ENCODE results near the gene SOWAHC.

The SOWAHC gene

DNA sequence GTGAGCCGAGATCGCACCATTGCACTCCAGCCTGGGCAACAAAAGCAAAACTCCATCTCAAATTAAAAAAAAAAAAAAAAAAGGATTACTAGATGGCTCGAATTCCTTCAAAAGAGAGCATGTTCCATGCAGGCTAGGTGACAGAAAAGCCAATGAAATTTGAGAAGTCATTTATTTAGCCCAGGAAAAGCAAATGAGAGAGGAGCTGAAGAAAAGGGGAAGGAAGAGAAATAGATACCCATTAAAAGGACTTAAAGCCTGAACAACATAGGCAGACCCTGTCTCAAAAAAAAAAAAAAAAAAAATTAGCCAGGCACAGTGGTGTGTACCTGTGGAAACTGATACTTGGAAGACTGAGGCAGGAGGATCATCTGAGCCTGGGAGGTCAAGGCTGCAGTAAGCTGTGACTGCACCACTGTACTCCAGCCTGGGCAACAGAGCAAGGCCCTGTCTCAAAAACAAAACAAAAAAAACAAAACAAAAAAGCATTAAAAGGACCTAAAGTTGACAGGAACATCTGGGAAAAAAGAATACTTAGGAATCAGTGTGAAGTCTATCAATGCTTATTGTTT lies 11.5 kb upstream of the SOWAHC start:
- no peaks in the 10 kb centered on the region for H3K27me3 ChIP-seq (ENCODE audit: control insufficient read depth, insufficient read depth, low read length)
- no peak overlapping the region for H3K9ac ChIP-seq (ENCODE audit: low read depth, low read length)
- no peak overlapping the region for H3K4me3 ChIP-seq (ENCODE audit: low read depth, low read length)
- no peaks in the 10 kb centered on the region for H3K9me3 ChIP-seq (ENCODE audit: control insufficient read depth, insufficient read depth, low read length)
- H3K36me3 ChIP-seq (ENCODE audit: control insufficient read depth, insufficient read depth, low read length): no peaks in the 10 kb centered on the region
- peaks cover 7% of the 10 kb centered on the region for H3K4me1 ChIP-seq (ENCODE audit: control insufficient read depth, insufficient read depth, low read length)

DNA sequence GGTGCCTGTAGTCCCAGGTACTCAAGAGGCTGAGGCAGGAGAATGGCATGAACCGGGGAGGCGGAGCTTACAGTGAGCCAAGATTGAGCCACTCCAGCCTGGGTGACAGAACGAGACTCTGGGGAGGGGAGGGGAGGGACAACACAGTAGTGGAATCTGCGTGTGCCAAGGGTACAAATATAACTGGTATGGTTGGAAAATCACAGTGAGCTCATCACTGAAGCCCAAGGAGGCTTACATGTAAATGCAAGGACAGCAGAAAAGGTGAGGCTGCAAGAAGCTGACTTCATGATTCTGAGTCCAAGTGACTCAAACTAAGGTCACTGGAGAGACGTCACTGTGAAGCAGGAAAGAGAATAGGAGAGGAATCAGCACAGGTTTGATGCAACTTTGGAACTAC lies 9.6 kb upstream of the SOWAHC start:
- no peak overlapping the region for H3K9ac ChIP-seq (ENCODE audit: low read depth, low read length)
- no peaks in the 10 kb centered on the region for H3K27me3 ChIP-seq (ENCODE audit: control insufficient read depth, insufficient read depth, low read length)
- peaks cover 9% of the 10 kb centered on the region for H3K4me1 ChIP-seq (ENCODE audit: control insufficient read depth, insufficient read depth, low read length)
- H3K4me3 ChIP-seq (ENCODE audit: low read depth, low read length): no peak overlapping the region
- no peaks in the 10 kb centered on the region for H3K36me3 ChIP-seq (ENCODE audit: control insufficient read depth, insufficient read depth, low read length)
- no peaks in the 10 kb centered on the region for H3K9me3 ChIP-seq (ENCODE audit: control insufficient read depth, insufficient read depth, low read length)

DNA sequence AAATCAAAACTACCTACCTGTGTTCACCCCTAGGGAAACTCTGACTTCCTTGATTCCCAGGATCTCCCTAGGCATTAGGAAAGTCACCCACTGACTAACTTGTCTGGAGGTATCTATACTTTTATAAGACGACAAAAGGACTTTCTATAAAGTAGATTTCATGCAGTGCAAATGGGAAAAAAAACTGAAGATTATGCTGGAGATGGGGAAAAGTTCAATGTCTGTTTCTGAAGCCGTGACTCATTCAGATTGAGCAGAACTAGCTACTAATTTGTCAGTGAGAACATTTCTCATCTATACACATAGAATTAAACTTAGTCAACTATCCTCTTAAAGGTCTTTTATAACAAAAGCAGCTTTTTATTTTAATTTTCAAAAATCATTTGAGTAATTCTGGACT lies 6.4 kb upstream of the SOWAHC start:
- H3K4me3 ChIP-seq (ENCODE audit: low read depth, low read length): no peak overlapping the region
- no peaks in the 10 kb centered on the region for H3K9me3 ChIP-seq (ENCODE audit: control insufficient read depth, insufficient read depth, low read length)
- H3K9ac ChIP-seq (ENCODE audit: low read depth, low read length): no peak overlapping the region
- H3K4me1 ChIP-seq (ENCODE audit: control insufficient read depth, insufficient read depth, low read length): peaks cover 2% of the 10 kb centered on the region
- no peaks in the 10 kb centered on the region for H3K27me3 ChIP-seq (ENCODE audit: control insufficient read depth, insufficient read depth, low read length)
- no peaks in the 10 kb centered on the region for H3K36me3 ChIP-seq (ENCODE audit: control insufficient read depth, insufficient read depth, low read length)

- peaks cover 2% of the 10 kb centered on the region for H3K4me1 ChIP-seq (ENCODE audit: control insufficient read depth, insufficient read depth, low read length)
- H3K9ac ChIP-seq (ENCODE audit: low read depth, low read length): no peak overlapping the region
- no peaks in the 10 kb centered on the region for H3K36me3 ChIP-seq (ENCODE audit: control insufficient read depth, insufficient read depth, low read length)
- H3K4me3 ChIP-seq (ENCODE audit: low read depth, low read length): no peak overlapping the region
- H3K27me3 ChIP-seq (ENCODE audit: control insufficient read depth, insufficient read depth, low read length): no peaks in the 10 kb centered on the region
- H3K9me3 ChIP-seq (ENCODE audit: control insufficient read depth, insufficient read depth, low read length): no peaks in the 10 kb centered on the region
Observed at GRCh38 chr2:109609352-109610024, 4.7 kb upstream of the SOWAHC start.

GRCh38 chr2:109611467-109612095 lies 2.6 kb upstream of the SOWAHC start:
- H3K9ac ChIP-seq (ENCODE audit: low read depth, low read length): no peak overlapping the region
- peak overlapping the region; percentile 1 for H3K4me3 ChIP-seq (ENCODE audit: low read depth, low read length)
- H3K36me3 ChIP-seq (ENCODE audit: control insufficient read depth, insufficient read depth, low read length): no peaks in the 10 kb centered on the region
- peaks cover 14% of the 10 kb centered on the region for H3K27me3 ChIP-seq (ENCODE audit: control insufficient read depth, insufficient read depth, low read length)
- peaks cover 5% of the 10 kb centered on the region for H3K4me1 ChIP-seq (ENCODE audit: control insufficient read depth, insufficient read depth, low read length)
- H3K9me3 ChIP-seq (ENCODE audit: control insufficient read depth, insufficient read depth, low read length): no peaks in the 10 kb centered on the region

DNA sequence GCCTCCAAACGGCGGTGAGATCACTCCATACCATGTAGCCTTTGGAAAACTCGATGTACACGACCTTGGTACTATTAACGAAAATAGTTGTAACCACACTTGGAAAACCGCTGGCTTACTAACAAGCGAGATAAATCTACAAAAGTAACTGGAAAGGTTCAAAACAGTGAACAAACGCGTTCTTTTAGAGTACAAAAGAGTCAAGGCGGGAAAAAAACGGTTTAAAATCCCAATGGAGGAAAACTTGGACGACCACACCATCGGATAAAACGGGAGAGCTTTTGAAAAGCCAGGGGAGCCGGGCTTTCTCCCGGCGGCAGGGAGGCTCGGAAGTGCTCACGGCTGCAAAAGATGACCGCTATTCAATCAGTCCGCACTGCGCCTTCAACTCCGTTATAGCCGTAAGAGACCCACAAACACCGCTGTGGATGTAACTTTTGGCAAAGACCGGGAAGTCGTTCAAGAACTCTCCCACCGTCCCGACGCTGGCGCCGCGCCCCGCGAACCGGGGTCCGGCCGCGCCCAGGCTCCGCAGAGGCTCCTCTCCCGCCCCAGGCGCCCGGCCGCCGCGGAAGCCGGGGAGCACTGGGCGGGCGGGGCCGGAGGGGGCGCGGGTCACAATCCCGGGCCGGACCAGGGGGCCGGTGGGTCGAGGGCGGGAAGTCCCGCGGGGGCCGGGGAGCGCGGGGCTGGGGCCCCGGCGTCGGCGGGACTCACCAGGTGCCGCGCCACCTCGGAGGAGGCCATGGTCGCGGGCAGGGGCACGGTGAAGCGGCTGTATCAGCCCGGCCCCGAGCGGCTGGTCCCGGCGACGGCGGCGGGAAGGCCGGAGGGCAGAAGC lies 863 bp upstream of the SOWAHC start:
- H3K9me3 ChIP-seq (ENCODE audit: control insufficient read depth, insufficient read depth, low read length): no peaks in the 10 kb centered on the region
- H3K27me3 ChIP-seq (ENCODE audit: control insufficient read depth, insufficient read depth, low read length): peaks cover 14% of the 10 kb centered on the region
- peak overlapping the region; percentile 68 for H3K9ac ChIP-seq (ENCODE audit: low read depth, low read length)
- H3K36me3 ChIP-seq (ENCODE audit: control insufficient read depth, insufficient read depth, low read length): no peaks in the 10 kb centered on the region
- H3K4me3 ChIP-seq (ENCODE audit: low read depth, low read length): peak overlapping the region; percentile 91
- H3K4me1 ChIP-seq (ENCODE audit: control insufficient read depth, insufficient read depth, low read length): peaks cover 5% of the 10 kb centered on the region

- no peak overlapping the region for H3K9ac ChIP-seq (ENCODE audit: low read depth, low read length)
Observed at GRCh38 chr2:109614715-109615636, 812 bp downstream of the SOWAHC start.

DNA sequence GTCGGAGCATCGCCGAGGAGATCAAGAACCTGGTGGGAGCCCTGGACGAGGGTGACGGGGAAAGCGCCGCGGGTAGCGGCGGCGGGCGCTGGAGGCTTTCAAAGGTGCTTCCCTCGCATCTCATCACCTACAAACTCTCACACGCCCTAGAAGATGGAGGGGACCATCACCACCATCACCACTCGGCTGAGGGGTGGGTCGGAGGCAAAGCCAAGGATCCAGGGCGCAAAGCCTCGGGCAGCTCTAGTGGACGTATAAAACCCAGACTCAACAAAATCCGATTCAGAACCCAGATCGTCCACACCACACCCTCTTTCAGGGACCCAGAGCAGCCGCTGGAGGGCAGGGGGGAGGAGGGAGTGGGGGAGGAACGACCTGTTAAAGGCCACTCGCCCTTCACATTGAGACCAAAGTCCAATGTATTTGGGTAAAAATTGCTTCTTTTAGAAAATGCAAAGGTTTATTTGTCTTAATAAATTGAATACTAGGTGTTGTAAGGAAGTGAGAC lies 1.5 kb downstream of the SOWAHC start:
- Histone ChIP-seq H3K9ac (ENCODE audit: low read depth, low read length) (peak overlapping the region; percentile 16), H3K9me3 (ENCODE audit: control insufficient read depth, insufficient read depth, low read length) (no peaks in the 10 kb centered on the region), H3K4me1 (ENCODE audit: control insufficient read depth, insufficient read depth, low read length) (peaks cover 3% of the 10 kb centered on the region)

More at GRCh38 chr2:109614715-109615636, 812 bp downstream of the SOWAHC start:
- Histone ChIP-seq H3K27me3 (ENCODE audit: control insufficient read depth, insufficient read depth, low read length) (peaks cover 14% of the 10 kb centered on the region), H3K4me3 (ENCODE audit: low read depth, low read length) (peak overlapping the region; percentile 67), H3K9me3 (ENCODE audit: control insufficient read depth, insufficient read depth, low read length) (no peaks in the 10 kb centered on the region), H3K36me3 (ENCODE audit: control insufficient read depth, insufficient read depth, low read length) (no peaks in the 10 kb centered on the region), H3K4me1 (ENCODE audit: control insufficient read depth, insufficient read depth, low read length) (peaks cover 3% of the 10 kb centered on the region)

DNA sequence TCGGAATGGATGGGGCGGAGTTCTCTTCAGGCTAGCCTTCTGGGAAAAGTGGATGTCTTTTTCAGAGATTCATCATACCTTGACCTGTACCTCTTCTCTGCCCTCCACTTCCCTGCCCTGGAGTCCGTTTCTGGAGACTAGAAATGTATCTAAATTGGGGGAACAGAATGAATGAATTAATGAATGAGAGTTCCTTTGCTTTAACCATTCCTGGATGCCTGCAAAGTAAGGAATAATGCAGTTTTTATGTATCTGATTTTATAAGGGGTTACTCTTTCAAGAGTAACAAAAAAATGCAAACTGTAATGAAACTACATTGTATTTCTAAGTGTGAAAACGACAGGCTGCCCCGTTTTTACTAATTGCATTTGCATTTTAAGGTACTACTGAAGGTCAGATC lies 2.0 kb downstream of the SOWAHC start:
- Histone ChIP-seq H3K27me3 (ENCODE audit: control insufficient read depth, insufficient read depth, low read length) (peaks cover 14% of the 10 kb centered on the region), H3K4me3 (ENCODE audit: low read depth, low read length) (peak overlapping the region; percentile 67), H3K9me3 (ENCODE audit: control insufficient read depth, insufficient read depth, low read length) (no peaks in the 10 kb centered on the region), H3K36me3 (ENCODE audit: control insufficient read depth, insufficient read depth, low read length) (no peaks in the 10 kb centered on the region), H3K9ac (ENCODE audit: low read depth, low read length) (no peak overlapping the region), H3K4me1 (ENCODE audit: control insufficient read depth, insufficient read depth, low read length) (peaks cover 3% of the 10 kb centered on the region)

More for the DNA sequence above, 1.5 kb downstream of the SOWAHC start:
- H3K27me3 ChIP-seq (ENCODE audit: control insufficient read depth, insufficient read depth, low read length): peaks cover 14% of the 10 kb centered on the region
- H3K4me3 ChIP-seq (ENCODE audit: low read depth, low read length): peak overlapping the region; percentile 67
- no peaks in the 10 kb centered on the region for H3K36me3 ChIP-seq (ENCODE audit: control insufficient read depth, insufficient read depth, low read length)

GRCh38 chr2:109619032-109619615 lies 5.0 kb downstream of the SOWAHC start:
- no peak overlapping the region for H3K9ac ChIP-seq (ENCODE audit: low read depth, low read length)

More at GRCh38 chr2:109619032-109619615, 5.0 kb downstream of the SOWAHC start:
- H3K9me3 ChIP-seq (ENCODE audit: control insufficient read depth, insufficient read depth, low read length): no peaks in the 10 kb centered on the region
- peaks cover 14% of the 10 kb centered on the region for H3K27me3 ChIP-seq (ENCODE audit: control insufficient read depth, insufficient read depth, low read length)
- H3K4me3 ChIP-seq (ENCODE audit: low read depth, low read length): no peak overlapping the region
- no peaks in the 10 kb centered on the region for H3K36me3 ChIP-seq (ENCODE audit: control insufficient read depth, insufficient read depth, low read length)
- H3K4me1 ChIP-seq (ENCODE audit: control insufficient read depth, insufficient read depth, low read length): peaks cover 3% of the 10 kb centered on the region
